NCI-H2227 treated with DMSO at 0.1 percent for 48 hours (cell line): ENCODE measurements around the gene IL22RA2.
"Not testable (repeated sequence)": the region's sequence is repeated elsewhere in the genome, so short reads cannot be mapped to it uniquely, and the experiment has no call there.

ENCODE experiments used
- DNase-seq: peaks from one replicate; lab custom pipeline; 2025; lab: John Stamatoyannopoulos, UW

IL22RA2 gene, protein sequence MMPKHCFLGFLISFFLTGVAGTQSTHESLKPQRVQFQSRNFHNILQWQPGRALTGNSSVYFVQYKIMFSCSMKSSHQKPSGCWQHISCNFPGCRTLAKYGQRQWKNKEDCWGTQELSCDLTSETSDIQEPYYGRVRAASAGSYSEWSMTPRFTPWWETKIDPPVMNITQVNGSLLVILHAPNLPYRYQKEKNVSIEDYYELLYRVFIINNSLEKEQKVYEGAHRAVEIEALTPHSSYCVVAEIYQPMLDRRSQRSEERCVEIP

DNA sequence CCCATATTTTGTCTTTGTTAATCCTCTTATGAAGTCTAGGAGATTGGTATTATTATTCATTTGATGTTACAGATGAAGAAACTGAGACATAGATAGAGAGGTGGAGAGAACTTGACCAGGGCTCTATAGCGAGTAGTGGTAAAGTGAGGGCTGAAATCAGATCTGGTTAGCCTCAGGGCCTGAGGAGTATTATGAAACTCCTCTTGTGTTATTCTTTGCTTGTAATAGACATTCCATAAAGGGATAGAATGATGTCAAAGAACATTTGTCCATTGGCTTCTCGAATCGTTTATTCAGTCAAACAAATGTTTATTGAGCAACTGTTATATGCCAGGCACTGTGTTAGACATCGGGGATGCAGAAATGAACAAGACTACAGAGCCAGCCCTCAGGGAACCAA, at the start of gene IL22RA2:
Gene IL22RA2 (minus strand): TSS at position 144 of the 400 bp plus-strand sequence. CDS start 11,895 bp downstream, outside the sequence.
- no peak for DNase-seq

DNA sequence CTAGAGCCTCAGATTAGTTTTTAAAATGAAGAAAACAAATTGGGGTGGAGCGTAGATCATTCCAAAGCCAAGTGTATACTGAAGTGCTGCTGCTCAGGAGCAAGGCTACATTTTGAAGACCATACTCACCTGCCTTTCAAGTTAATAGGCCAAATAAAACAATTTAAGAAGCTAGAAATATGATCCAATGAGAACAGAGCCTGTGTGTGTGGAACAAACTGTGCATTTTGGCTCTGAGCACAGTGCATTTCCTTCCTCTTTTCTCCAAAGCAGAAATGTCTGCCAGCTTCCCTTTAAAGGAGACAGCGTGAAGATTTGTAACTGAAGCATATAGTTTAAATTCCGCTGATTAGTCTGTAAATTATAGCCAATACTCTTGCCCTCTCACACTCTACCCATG, 48.9 kb upstream of the IL22RA2 start:
- no peak for DNase-seq

DNA sequence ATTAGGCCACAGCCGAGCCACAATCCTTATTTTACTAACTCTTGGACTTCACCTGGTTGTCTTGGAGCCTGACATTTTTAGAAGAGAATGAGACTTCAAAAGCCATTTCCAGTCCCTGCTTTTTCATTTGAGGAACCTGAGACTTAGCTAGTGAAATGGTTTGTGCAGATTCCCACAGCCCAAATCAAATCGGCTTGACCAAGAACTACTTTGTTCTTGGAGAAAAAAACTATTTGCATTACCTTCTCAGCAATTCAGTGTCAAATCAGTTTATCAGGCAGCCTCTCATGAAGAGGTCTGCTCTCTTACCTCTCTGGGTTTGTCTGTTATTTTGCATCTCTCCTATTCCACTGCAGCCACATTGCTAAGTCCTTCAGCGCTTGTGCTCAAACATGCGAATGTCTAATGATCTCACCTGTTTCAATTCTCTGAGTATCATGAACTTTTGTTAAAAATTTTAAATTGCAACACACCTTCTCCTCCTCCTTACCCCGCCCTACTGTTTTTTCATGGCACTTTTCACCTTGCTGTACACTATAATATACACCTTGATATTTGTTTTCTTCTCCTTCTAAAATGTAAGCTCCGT, 46.3 kb upstream of the IL22RA2 start:
- no peak for DNase-seq

DNA sequence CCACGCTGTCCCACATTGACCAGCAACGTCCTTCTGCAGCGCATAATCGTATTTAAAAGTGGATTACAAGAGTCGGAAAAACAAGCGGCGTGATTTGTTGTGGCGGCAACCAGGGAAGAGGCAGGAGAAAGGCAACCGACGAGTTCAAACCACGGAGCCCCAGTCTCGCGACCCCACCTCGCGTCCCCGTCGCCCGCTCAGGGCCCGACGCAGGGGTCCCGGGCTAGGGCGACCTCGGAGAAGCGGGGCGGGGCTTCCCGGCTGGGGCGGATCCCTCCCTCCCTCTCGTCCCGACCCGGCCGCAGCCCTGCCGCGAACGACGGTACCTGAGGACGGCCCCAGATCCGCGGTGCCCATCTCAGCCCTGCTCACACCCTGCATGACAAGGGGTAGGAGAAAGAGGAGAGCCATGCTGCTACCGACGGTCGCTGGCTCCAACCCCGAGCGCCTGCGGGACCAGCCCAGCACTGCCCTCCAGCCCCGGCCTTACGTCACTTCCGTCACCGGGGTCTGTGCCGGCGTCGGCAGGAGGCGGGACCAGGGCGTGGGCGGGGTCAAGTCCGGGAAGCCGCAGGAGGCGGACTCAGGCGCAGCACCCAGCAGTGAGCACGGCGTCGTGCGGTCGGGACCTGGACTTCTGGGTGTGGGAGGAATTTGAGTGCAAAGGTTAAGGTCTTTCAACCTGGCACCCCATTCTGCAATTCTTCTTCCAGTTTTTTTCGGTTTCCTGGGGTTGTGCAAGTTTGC, 45.6 kb upstream of the IL22RA2 start, which contains the start of gene IFNGR1:
Gene IFNGR1 (minus strand): TSS at position 469 of the 747 bp plus-strand sequence. CDS start 58 bp downstream, at position 411.
- DNase-seq = peak; percentile 74

- no peak for DNase-seq
These were observed 45.1 kb upstream of the IL22RA2 start for GRCh38 chr6:137218473-137218916.

DNA sequence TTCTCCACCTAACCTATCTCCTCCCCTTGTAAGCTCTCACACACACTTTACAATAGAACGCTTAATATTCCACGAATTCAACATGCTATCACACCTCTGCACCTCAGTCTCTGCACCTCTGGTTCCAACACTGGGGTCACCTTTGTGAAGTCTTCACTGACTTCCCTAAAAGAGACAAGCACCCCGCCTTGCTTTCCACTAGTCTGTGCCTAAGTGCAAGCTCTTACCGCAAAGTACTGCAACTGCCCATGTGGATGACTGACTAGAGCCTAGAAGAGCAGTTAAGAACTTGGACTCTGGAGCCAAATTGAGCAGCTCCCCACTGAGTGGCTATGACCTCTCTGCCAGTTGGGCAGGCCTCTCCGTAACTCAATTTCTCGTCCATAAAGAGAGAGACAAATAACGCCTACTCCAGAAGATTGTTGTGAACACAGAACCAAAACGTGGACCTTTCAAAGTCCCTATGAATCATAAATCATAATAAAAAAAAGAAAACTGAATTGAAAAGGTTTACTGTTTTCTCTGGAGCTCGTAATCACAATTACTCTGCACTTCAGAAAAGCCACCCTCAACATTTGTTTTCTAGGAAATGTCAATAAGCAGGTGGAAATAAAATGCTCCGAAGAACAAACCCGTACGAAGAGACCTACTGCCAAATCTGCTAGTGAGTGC, 44.5 kb upstream of the IL22RA2 start:
- no peak for DNase-seq

- DNase-seq = no peak
These were observed 43.6 kb upstream of the IL22RA2 start for GRCh38 chr6:137216875-137217553.

- no peak for DNase-seq
These were observed 42.7 kb upstream of the IL22RA2 start for GRCh38 chr6:137216106-137216505.

- not testable (repeated sequence) for DNase-seq
These were observed 42.2 kb upstream of the IL22RA2 start for GRCh38 chr6:137215630-137216029.

DNA sequence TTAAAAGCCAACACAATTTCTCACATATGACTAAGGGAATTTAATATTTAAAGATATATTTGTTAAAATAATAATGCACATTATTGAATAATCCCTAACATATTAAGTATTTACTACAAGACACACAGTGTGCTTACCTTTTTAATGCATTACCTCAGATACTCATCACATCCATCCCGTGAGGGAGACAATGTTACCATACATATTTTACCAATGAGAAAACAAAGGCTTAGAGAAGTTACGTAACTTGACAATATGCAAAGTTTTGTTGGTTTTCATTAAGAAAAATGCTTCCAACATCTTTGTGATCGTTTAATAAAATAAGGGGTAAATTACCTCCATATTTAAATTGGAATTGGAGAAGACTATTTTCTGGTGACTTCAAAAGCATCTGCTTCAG, 41.5 kb upstream of the IL22RA2 start:
- DNase-seq = no peak

DNA sequence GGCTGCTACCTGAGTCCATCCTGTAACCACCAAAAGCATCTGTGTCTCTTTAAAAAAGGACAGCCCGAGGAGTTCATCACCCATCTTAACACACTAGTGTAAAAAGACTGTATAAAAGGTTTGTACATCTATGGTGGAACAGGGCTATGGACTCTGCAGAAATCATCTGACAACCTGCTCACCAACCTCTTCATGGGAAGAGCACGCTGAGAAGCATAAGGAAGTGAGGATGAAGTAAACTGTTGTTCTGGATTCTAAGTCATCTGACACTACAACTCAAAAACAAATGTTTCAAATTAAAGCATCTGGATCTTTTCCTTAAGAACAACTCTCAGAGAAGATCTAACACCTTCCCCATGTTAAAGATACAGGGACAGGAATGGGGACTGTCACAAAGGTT, 40.4 kb upstream of the IL22RA2 start:
- DNase-seq = no peak

- DNase-seq = no peak
These were observed 39.9 kb upstream of the IL22RA2 start for GRCh38 chr6:137213331-137213740.

- no peak for DNase-seq
These were observed 38.5 kb upstream of the IL22RA2 start for GRCh38 chr6:137211910-137212309.

- DNase-seq = no peak
These were observed 37.5 kb upstream of the IL22RA2 start for GRCh38 chr6:137210903-137211302.

- no peak for DNase-seq
These were observed 34.8 kb upstream of the IL22RA2 start for GRCh38 chr6:137208279-137208678.

DNA sequence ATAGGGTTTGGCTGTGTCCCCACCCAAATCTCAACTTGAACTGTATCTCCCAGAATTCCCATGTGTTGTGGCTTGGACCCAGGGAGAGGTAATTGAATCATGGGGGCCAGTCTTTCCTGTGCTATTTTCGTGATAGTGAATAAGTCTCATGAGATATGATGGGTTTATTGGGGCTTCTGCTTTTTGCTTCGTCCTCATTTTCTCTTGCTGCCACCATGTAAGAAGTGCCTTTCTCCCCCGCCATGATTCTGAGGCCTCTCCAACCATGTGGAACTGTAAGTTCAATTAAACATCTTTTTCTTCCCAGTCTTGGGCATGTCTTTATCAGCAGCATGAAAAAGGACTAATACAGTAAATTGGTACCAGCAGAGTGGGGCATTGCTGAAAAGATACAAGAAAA, 34.0 kb upstream of the IL22RA2 start:
- not testable (repeated sequence) for DNase-seq

- no peak for DNase-seq
These were observed 33.1 kb upstream of the IL22RA2 start for GRCh38 chr6:137206577-137206976.

- DNase-seq = no peak
These were observed 29.8 kb upstream of the IL22RA2 start for GRCh38 chr6:137203256-137203655.

GRCh38 chr6:137202078-137202477, 28.6 kb upstream of the IL22RA2 start:
- DNase-seq = no peak

GRCh38 chr6:137201006-137201405, 27.6 kb upstream of the IL22RA2 start:
- DNase-seq = no peak

DNA sequence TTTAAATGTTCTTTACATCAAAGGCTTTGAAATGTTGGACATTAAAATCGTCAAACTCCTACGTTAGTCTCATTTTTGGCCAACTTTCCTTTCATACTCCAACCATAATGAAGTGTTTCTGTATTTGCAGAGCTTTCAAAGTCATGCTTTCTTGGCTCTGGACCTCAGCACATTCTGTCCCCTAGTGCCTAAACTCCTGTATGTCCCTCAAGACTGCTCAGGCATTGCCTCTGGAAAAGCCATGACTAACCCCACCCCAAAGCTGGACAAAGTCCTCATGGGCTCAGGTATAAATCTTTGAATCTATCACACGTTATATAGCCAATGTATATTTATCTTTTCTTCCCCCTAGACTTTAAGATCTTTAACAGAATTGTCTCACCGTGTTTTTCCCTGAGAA, 26.8 kb upstream of the IL22RA2 start:
- no peak for DNase-seq
